ENCODE measurements around the gene KLF6.
A peak's percentile ranks its signal among the peaks of the same experiment; 100 is the strongest.

The KLF6 gene

GRCh38 chr10:3775696-3776551, 9.1 kb downstream of the KLF6 start (continued):
- TF ChIP-seq ZNF354C (tag by site-specific recombination; IDR thresholded peaks at IDR 0.05; ENCODE audit: borderline replicate concordance, low read depth), result no peak
- no peak for TF ChIP-seq ZNF704 (tag by site-specific recombination; IDR thresholded peaks at IDR 0.05)
- no peak for TF ChIP-seq ZNF19 (tag by site-specific recombination; IDR thresholded peaks at IDR 0.05; ENCODE audit: low read depth)
- TF ChIP-seq ZNF449 (tag by site-specific recombination; IDR thresholded peaks at IDR 0.05), result no peak
- peak; percentile 72 for TF ChIP-seq ZNF341 (tag by site-specific recombination; IDR thresholded peaks at IDR 0.05; ENCODE audit: low read depth)
- no peak for TF ChIP-seq SP2 (tag by site-specific recombination; IDR thresholded peaks at IDR 0.05)
- TF ChIP-seq TRIM28 (IDR thresholded peaks at IDR 0.05; ENCODE audit: borderline replicate concordance, low read length), result no peak
- no peak; the same call in 1 of the 2 replicates for TF ChIP-seq GFI1B (tag by site-specific recombination; IDR thresholded peaks at IDR 0.05)
- TF ChIP-seq ZBTB10 (tag by site-specific recombination; IDR thresholded peaks at IDR 0.05), result no peak
- peak; percentile 24; the same call in 1 of the 2 replicates for TF ChIP-seq ZBTB17 (tag by site-specific recombination; IDR thresholded peaks at IDR 0.05)
- no peak for TF ChIP-seq ZBTB26 (tag by site-specific recombination; optimal IDR thresholded peaks at IDR 0.05)
- no peak for TF ChIP-seq ZFP37 (tag by site-specific recombination; IDR thresholded peaks at IDR 0.05)
- no peak for TF ChIP-seq ZNF837 (tag by site-specific recombination; IDR thresholded peaks at IDR 0.05)
- no peak for TF ChIP-seq ZBTB7A (tag by site-specific recombination; IDR thresholded peaks at IDR 0.05; ENCODE audit: low read depth)
- TF ChIP-seq ZNF76 (tag by site-specific recombination; IDR thresholded peaks at IDR 0.05; ENCODE audit: borderline replicate concordance, low read depth), result no peak
- no peak for TF ChIP-seq ZNF610 (tag by site-specific recombination; IDR thresholded peaks at IDR 0.05; ENCODE audit: borderline replicate concordance)
- TF ChIP-seq SCRT1 (tag by site-specific recombination; IDR thresholded peaks at IDR 0.05; ENCODE audit: borderline replicate concordance), result no peak
- no peak for TF ChIP-seq ZNF660 (tag by site-specific recombination; IDR thresholded peaks at IDR 0.05)
- 0 out of 2 replicates have a peak, but pooled peaks have one; percentile 15 for TF ChIP-seq TCF7L2 (IDR thresholded peaks at IDR 0.05; ENCODE audit: borderline replicate concordance, low read depth, low read length)
- no peak for TF ChIP-seq ZNF221 (tag by site-specific recombination; IDR thresholded peaks at IDR 0.05; ENCODE audit: borderline replicate concordance)
- no peak for TF ChIP-seq BCL11B (tag by site-specific recombination; IDR thresholded peaks at IDR 0.05; ENCODE audit: low read depth)
- TF ChIP-seq YY1 (tag by site-specific recombination; IDR thresholded peaks at IDR 0.05), result no peak
- no peak for TF ChIP-seq ZNF548 (tag by site-specific recombination; IDR thresholded peaks at IDR 0.05)
- TF ChIP-seq ZNF514 (tag by site-specific recombination; IDR thresholded peaks at IDR 0.05), result no peak
- no peak for TF ChIP-seq HOXD13 (CRISPR knock-in tag; IDR thresholded peaks at IDR 0.05; ENCODE audit: borderline replicate concordance)
- no peak for TF ChIP-seq ZNF513 (tag by site-specific recombination; IDR thresholded peaks at IDR 0.05)
- TF ChIP-seq ZNF629 (tag by site-specific recombination; IDR thresholded peaks at IDR 0.05), result no peak; the same call in 1 of the 2 replicates
- no peak for TF ChIP-seq ZBTB11 (tag by site-specific recombination; conservative IDR thresholded peaks at IDR 0.05; ENCODE audit: low read depth)
